NOMO-1 treated with dmso at 0.1 percent for 144 hours (cell line): ENCODE measurements around the gene FBXL7.

ENCODE experiments used
- DNase-seq: peaks from one replicate; lab custom pipeline; 2025; ENCODE audit not compliant: unreplicated experiment; lab: John Stamatoyannopoulos, UW

FBXL7 gene

GRCh38 chr5:15929611-15930263 is 429.8 kb downstream of the FBXL7 start:
- no peak for DNase-seq

GRCh38 chr5:15932066-15932465 is 432.1 kb downstream of the FBXL7 start:
- no peak for DNase-seq

GRCh38 chr5:15933259-15934207 is 433.6 kb downstream of the FBXL7 start:
- no peak for DNase-seq

DNA sequence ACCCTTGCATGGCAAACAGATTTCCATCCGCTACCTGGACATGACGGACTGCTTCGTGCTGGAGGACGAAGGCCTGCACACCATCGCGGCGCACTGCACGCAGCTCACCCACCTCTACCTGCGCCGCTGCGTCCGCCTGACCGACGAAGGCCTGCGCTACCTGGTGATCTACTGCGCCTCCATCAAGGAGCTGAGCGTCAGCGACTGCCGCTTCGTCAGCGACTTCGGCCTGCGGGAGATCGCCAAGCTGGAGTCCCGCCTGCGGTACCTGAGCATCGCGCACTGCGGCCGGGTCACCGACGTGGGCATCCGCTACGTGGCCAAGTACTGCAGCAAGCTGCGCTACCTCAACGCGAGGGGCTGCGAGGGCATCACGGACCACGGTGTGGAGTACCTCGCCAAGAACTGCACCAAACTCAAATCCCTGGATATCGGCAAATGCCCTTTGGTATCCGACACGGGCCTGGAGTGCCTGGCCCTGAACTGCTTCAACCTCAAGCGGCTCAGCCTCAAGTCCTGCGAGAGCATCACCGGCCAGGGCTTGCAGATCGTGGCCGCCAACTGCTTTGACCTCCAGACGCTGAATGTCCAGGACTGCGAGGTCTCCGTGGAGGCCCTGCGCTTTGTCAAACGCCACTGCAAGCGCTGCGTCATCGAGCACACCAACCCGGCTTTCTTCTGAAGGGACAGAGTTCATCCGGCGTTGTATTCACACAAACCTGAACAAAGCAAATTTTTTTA is 436.7 kb downstream of the FBXL7 start:
- DNase-seq: no peak

GRCh38 chr5:15937708-15938107 is 437.7 kb downstream of the FBXL7 start:
- DNase-seq: no peak

DNA sequence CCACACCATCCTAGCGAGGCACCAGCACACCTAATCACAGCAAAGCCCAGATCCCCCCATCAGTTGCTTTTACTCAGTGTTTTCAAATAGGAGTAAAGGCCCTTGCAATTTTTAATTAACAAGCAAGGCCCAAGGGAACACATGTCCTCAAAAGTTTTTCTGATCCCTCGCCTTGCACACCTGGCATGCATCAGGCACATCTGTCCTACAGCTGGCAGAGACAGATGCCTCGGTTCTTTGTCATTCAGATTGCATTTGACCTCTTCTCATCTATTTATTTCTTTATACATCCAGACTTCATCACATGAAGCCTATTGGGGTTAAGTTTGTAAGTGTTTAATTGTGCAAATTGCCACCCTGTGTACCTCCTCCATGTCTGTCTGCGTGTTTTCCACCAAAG is 438.2 kb downstream of the FBXL7 start:
- DNase-seq: no peak

DNA sequence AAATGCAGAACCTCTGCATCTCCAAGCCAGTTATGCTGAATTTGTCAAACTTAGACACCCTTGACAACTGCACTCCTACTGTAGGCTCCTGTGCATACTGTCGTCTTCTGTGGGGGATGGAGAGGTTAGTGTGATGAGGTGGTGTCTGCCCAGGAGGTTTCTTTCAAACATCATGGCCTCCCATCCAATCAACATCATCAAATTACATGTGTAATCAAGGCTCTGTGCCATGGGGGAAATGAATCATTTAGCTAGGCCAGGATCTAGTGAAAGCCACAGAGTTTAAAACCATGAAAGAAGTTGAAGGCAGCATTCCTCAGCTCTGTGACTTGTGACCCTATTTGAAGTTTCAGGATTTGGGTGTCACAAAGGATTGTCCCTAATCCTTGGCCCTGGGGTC is 439.0 kb downstream of the FBXL7 start:
- DNase-seq: no peak

GRCh38 chr5:15940905-15941304 is 440.9 kb downstream of the FBXL7 start:
- no peak for DNase-seq

DNA sequence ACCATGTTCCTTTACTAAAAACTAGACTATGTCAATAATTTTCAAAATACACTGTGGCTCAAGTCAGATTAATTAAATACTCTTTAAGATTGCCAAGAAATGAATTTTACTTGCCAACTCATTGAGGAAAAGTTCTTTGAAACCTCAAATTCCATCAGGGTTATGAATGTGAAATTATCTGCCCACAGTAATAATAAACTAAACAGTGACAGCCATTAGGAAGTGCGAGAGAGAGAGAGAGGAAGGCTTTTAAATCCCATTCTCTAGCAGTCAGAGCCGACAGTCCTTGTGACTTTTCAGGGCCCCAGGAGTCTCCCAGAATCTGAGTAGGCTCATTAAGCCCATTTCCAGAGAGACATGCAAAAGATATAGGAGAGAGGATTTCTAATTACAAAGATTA is 443.5 kb downstream of the FBXL7 start:
- DNase-seq: no peak

- DNase-seq: no peak
Measured at GRCh38 chr5:15946026-15946425, 446.0 kb downstream of the FBXL7 start.

- DNase-seq: no peak
Measured at GRCh38 chr5:15948190-15948589, 448.2 kb downstream of the FBXL7 start.

DNA sequence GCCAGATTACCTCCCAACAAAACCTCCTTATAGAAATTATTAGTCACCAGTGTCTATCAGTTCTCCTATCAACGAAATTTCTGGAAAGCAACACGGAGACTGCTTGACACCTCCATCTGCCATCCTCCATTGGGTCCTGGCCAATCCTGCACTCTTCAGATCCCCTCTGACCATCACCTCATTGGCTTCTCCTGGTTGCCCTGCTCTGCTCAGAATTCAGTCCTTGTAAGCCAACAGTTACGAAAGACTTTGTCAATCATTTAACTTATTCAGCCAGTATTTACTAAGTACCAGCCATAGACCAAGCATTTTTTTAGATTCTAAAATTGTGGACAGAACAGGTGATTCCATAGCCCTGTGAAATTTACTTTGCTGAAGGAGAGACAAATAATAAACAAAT is 451.1 kb downstream of the FBXL7 start:
- DNase-seq: no peak

- no peak for DNase-seq
Measured at GRCh38 chr5:15951550-15951949, 451.6 kb downstream of the FBXL7 start.

DNA sequence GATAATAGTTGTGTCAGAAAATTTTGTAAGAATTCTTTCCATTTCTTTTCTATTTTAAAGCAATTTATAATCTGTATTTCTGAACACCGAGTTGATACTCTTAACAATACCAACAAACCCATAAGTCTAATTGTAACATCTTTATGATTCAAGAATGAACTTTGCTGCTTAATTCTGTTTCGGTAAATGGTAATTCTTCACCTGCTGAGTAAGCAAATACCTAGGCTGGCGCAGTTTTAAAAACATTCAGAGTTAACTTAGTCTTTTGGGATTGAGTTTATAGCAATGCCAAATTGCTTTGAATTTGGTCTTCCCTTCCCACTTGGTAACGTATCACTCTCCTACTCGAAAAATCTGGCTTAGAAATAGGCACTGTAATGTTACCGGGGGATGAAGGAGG is 456.6 kb downstream of the FBXL7 start:
- DNase-seq: no peak

GRCh38 chr5:15957124-15957523 is 457.1 kb downstream of the FBXL7 start:
- DNase-seq: no peak

GRCh38 chr5:15959370-15960164 is 459.6 kb downstream of the FBXL7 start:
- DNase-seq: no peak

DNA sequence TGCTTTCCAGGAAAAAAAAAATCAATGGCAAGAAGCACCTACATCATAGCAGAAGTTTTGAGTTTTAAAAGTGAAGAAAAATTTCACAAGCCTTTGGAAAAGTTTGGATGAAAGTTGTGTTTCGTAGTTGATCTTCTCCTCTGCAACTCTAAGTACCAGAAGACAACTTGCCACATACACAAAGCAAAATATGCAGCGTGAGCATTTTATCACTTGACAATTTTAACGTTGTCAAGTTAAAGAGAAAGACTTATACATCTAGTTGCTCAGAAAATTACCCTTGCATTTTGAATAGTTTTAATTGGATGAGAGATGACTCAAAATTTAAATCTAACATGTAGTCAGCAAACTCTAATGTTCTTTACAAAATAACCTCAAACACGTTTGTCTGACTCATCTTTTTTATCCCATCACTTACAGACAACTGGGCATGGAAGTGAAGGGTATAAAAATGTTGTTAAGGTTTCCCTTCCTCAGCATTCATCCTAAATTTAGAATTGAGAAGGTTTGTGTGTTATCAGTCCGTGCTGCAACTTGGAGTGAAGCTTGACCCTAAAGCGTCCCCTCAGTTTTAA is 466.2 kb downstream of the FBXL7 start:
- no peak for DNase-seq

DNA sequence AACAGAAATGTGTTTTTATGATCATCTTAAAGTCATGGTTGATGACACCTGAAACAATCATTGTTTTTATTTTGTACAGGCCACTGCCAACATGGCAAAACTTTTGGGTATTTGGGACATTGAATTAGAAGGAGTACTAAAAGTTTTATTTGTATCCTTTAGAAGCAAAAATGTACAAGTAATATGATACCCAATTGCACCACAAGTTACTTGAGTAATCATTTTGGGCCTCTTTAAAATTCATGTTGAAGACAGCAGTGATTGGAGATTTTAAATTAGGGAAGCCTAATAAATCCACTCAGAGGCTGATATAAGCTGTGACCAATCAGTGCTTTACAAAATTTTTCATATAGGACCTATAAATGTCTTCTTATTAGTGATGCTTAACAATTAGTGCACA is 466.7 kb downstream of the FBXL7 start:
- no peak for DNase-seq

DNA sequence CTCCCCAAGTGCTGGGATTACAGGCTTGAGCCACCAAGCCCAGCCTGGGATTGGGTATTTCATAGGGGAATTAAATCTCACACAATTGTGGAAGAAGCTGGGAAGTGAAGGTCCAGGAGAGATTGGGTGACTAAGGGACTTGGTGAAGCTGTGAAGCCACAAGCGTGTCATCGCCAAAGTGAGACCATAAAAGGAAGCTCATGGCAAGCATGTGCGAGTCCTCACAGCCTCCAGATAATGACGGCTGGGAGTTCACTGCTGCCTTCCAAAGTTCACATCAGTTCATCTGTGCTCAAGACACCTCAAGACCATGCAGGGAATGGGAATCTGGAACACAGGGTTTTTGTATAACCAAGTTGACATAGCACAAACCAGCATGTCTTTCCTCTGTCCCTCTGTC is 469.0 kb downstream of the FBXL7 start:
- DNase-seq: no peak

- no peak for DNase-seq
Measured at GRCh38 chr5:15977851-15978250, 477.9 kb downstream of the FBXL7 start.

DNA sequence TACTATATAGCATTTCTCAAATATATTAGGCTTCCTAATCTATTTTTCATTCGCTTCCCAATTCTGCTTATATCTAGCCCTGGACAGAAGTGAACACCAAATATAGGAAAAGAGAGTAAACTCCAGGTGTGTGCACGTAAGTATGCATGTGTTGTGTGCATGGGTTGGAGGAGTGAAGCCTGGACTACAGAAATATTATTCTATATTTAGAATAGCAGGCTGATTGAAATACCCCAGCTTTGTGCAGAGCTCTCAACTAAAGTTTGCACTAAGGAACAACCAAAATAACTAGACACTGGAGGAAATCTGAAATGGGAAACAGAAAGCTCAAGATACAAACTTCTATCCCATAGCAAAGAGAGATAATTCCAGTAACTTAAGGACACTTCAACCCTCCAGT is 480.9 kb downstream of the FBXL7 start:
- no peak for DNase-seq
